DLD1 (cell line): ENCODE data around the gene CMTM8.
"Not testable (repeated sequence)": the region's sequence is repeated elsewhere in the genome, so short reads cannot be mapped to it uniquely, and the experiment has no call there.

Experiments used
- in situ Hi-C: cut with HindIII; loops from 2 replicates; pipeline ENCODE4 v1.10.0; 2017; ENCODE audit warnings: low sequenced_read_pairs

CMTM8 gene

GRCh38 chr3:32374788-32375595 lies 136.5 kb downstream of the CMTM8 start:
- in situ Hi-C loops = no loop called here

- in situ Hi-C loops = no loop called here
These were observed 137.1 kb downstream of the CMTM8 start for GRCh38 chr3:32375596-32375930.

- in situ Hi-C loops = no loop called here
These were observed 137.6 kb downstream of the CMTM8 start for GRCh38 chr3:32376115-32376514.

- in situ Hi-C loops = no loop called here
These were observed 141.5 kb downstream of the CMTM8 start for GRCh38 chr3:32379831-32380500.

GRCh38 chr3:32381922-32382321 lies 143.4 kb downstream of the CMTM8 start:
- in situ Hi-C loops = no loop called here

GRCh38 chr3:32383136-32383711 lies 144.7 kb downstream of the CMTM8 start:
- in situ Hi-C loops = no loop called here

GRCh38 chr3:32384938-32385337 lies 146.5 kb downstream of the CMTM8 start:
- in situ Hi-C loops = no loop called here

- in situ Hi-C loops = no loop called here
These were observed 149.0 kb downstream of the CMTM8 start for GRCh38 chr3:32387512-32387911.

GRCh38 chr3:32389577-32389976 lies 151.1 kb downstream of the CMTM8 start:
- in situ Hi-C loops = not testable (repeated sequence)

- in situ Hi-C loops = no loop called here
These were observed 153.4 kb downstream of the CMTM8 start, which contains the start of gene CMTM7 for GRCh38 chr3:32391643-32392535. Gene CMTM7, plus strand, starts transcription at chr3:32391853. Its CDS starts 54 bp downstream, at chr3:32391907.

GRCh38 chr3:32392536-32393302 lies 154.2 kb downstream of the CMTM8 start:
- in situ Hi-C loops = no loop called here

- in situ Hi-C loops = no loop called here
These were observed 157.0 kb downstream of the CMTM8 start for GRCh38 chr3:32395496-32395895.

- in situ Hi-C loops = no loop called here
These were observed 159.5 kb downstream of the CMTM8 start for GRCh38 chr3:32397941-32398340.

- in situ Hi-C loops = no loop called here
These were observed 160.1 kb downstream of the CMTM8 start for GRCh38 chr3:32398531-32398930.

GRCh38 chr3:32399030-32399620 lies 160.6 kb downstream of the CMTM8 start:
- in situ Hi-C loops = no loop called here

GRCh38 chr3:32401126-32401525 lies 162.6 kb downstream of the CMTM8 start:
- in situ Hi-C loops = no loop called here

- in situ Hi-C loops = no loop called here
These were observed 163.1 kb downstream of the CMTM8 start for GRCh38 chr3:32401556-32402081.

- in situ Hi-C loops = no loop called here
These were observed 165.2 kb downstream of the CMTM8 start for GRCh38 chr3:32403663-32404062.

GRCh38 chr3:32404714-32405113 lies 166.2 kb downstream of the CMTM8 start:
- in situ Hi-C loops = no loop called here

- in situ Hi-C loops = no loop called here
These were observed 166.7 kb downstream of the CMTM8 start for GRCh38 chr3:32405155-32405554.
